ENCODE data around the gene JSRP1.

The JSRP1 gene

DNA sequence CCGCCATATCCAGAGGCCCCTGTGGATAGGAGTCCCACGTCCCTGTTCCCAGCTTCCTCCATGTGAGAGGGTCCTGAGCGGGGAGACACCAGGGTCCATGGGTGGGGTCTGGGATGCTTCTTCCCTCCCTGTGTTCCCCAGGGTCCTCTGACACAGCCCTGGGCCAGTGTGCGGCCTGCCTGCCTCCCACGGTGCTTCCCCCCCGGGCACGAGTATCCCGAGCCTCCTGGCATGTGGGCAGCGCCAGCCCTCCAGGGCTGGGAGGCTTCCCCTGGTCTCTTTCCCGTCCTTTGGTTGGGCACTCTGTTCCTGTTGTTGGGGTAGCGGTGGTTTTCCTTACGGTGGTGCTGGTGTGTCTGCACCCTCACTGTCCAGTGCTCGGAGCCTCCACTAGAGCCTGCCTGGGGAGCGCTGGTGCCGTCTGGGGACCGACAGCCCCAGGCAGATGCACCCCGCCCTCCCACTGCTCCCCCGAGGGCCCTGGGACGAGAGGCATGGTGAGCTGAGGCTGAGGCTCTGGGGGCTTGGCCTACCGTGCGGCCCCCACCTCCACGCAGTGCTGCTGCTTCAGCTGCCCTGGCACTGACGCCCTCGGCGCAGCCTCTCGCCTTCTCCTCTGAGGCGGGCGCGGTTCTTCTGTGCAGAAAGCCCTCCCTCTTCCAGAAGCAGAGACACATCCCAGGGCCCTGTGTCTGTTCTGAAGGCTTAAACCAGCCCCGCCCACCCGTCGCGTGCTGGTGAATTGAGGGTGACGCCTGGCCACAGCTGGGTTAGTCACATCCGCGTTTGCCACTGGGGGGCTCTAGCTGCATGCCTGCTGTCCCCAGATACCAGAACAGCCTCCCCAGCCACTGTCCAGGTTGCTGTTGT is 48.0 kb downstream of the JSRP1 start:
- H3K4me3 ChIP-seq (ENCODE audit: low read length): no peak overlapping the region
- no peak for TF ChIP-seq ZNF274 (IDR thresholded peaks at IDR 0.05; ENCODE audit: low read depth, low read length)

DNA sequence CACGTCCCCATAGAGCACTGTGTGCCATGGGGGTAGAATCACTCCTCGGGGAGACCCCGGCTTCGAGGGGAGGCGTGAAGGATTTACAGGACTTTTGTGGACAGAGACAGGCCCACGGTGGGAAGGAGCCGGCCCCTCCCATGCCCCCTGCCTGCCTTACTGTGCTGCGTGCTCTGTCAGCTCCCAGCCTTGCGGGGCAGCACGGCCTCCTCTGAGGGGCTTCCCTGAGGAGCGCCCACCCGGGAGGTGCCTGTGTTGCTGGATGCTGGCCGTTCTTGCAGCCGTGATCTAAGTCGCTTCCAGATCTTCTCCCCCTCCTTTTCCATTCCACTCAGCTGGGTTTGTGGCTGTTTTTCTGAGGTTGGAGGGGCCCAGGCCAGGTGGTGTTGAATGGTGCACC is 49.2 kb downstream of the JSRP1 start:
- TF ChIP-seq ZNF274 (IDR thresholded peaks at IDR 0.05; ENCODE audit: low read depth, low read length): no peak
- no peak overlapping the region for H3K4me3 ChIP-seq (ENCODE audit: low read length)

DNA sequence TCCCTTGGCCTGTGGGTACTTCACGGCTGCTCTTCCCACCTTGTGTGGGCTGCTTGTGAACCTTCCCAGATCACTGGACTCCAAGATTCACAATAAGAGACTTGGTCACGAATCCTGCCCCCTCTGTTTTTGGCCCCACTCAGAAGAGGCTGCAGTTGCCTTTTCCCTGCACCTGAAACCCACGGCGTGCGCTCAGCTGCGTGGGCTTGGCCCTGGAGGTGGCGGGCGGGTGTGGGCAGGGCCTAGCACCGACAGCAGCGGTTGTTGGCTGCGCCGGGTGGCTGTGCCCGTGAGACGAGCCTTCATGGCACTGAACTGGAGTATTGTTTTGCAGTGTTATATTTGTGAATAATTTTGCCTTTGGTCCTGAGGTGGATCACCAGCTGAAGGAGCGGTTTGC is 53.9 kb downstream of the JSRP1 start:
- H3K4me3 ChIP-seq (ENCODE audit: low read length): no peak overlapping the region
- TF ChIP-seq ZNF274 (IDR thresholded peaks at IDR 0.05; ENCODE audit: low read depth, low read length): no peak
